GM12892 (cell line): ENCODE data around the gene ATG2A.
A peak's percentile ranks its signal among the peaks of the same experiment; 100 is the strongest.

Source experiments
- POLR2A ChIP-seq: IDR thresholded peaks from 2 replicates; pipeline ENCODE4 v1.6.1; 2011; ENCODE audit warnings: low read depth, low read length, control low read depth
- POLR2AphosphoS5 ChIP-seq: IDR thresholded peaks from 2 replicates; pipeline ENCODE4 v1.6.1; 2011; ENCODE audit warnings: low read depth, low read length, control low read depth
- TAF1 ChIP-seq: IDR thresholded peaks from 2 replicates; pipeline ENCODE4 v1.6.1; 2011; ENCODE audit warnings: low read depth, mild to moderate bottlenecking, control low read depth, low read length, borderline replicate concordance

DNA sequence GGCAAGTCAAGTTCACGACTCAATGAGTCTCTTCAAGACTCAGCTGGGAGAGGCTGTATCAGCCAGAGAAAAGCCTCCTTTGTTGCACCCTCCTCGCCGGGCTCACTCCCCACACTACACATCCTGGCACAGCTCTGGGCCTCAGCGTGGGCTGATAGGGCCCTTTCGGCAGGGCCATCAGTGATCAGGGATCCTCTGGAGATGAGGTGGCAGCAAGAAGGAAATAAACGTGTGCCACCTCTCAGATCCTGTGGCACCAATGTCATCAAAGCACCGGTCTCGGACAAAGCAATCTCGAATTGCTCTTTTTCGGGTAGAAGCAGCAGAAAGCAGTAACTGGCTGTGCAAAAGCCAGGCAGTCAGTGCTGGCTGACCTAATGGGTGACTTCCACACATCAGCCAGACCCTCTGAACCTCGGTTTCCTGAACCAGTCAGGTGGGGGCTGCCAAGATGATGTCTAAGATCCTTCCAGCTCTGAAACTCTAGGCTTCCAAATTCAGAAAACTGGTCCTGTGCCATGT lies 40.7 kb downstream of the ATG2A start:
- TF ChIP-seq POLR2A: no peak
- peak; percentile 9 for TF ChIP-seq POLR2AphosphoS5
- no peak for TF ChIP-seq TAF1
